ENCODE measurements around the gene TEN1.

GRCh38 chr17:76022973-76023899 is 44.2 kb downstream of the TEN1 start:
- TF ChIP-seq CTCF (conservative IDR thresholded peaks at IDR 0.05 in 1 of 2, IDR thresholded peaks at IDR 0.05 in 1 of 2; ENCODE audit: extremely low read depth in 1 of 2, insufficient read depth in 1 of 2, low read depth in 1 of 2, low read length in 2 of 2): no peak
- no peak for TF ChIP-seq EZH2 (IDR thresholded peaks at IDR 0.05; ENCODE audit: borderline replicate concordance, low read length)

Data from mammary epithelial cell (primary cell).